A549 (cell line): ENCODE results near the gene CDK16. TPM values are rescaled to one million over a fixed set of nuclear protein-coding genes. Genes with fewer than 3 reads are reported as not detected.
"Not testable (repeated sequence)": the region's sequence is repeated elsewhere in the genome, so short reads cannot be mapped to it uniquely, and the experiment has no call there.

Experiments used
- ATAC-seq, 2 experiments: fragments of 200-7000 bp in 1 of 2; fragments of >200 bp in 1 of 2; cut with Nextera tagmentation in 1 of 2; cut with Tn5 transposase in 1 of 2; 3 replicates each; pipeline versions ENCODE4 v1.8.0 to v1.9.1; 2018 to 2020; ENCODE audit warnings: mild to moderate bottlenecking in 1 of 2, moderate library complexity in 1 of 2
- CTCF ChIA-PET: fragments of 300-600 bp; sonication (Branson Sonifier 250); formaldehyde crosslinking; extraction: SDS; loops from one replicate; lab custom pipeline; 2021; ENCODE audit warnings: antibody characterized with exemption, inconsistent platforms; lab: Yijun Ruan, JAX
- POLR2A ChIA-PET: fragments of 350-600 bp; formaldehyde crosslinking; extraction: SDS; loops from one replicate; lab custom pipeline; 2021; ENCODE audit warnings: antibody characterized with exemption, inconsistent platforms; lab: Yijun Ruan, JAX
- DNase-seq, 2 experiments: peaks; one replicate each; pipeline versions ENCODE4 v3.0.0 to v3.0.0-alpha.2; 2011 to 2016; ENCODE audit warnings: low read depth in 1 of 2, low spot score in 1 of 2
- FAIRE-seq: peaks from 2 replicates; lab custom pipeline; 2011; peaks lifted over from hg19 to GRCh38; lab: Jason Lieb, UNC
- H3K27ac ChIP-seq, 2 experiments: fragments of >200 bp; sonication (Bioruptor Twin); formaldehyde crosslinking; 3 replicates each; pipeline ENCODE4 v1.5.1; 2016 to 2017
- H3K4me1 ChIP-seq: fragments of >200 bp; sonication (Bioruptor Twin); formaldehyde crosslinking; 3 replicates; pipeline ENCODE4 v1.6.1; 2016
- H3K4me2 ChIP-seq: fragments of >200 bp; sonication (Bioruptor Twin); formaldehyde crosslinking; 3 replicates; pipeline ENCODE4 v1.6.1; 2016
- H3K4me3 ChIP-seq: fragments of >200 bp; sonication (Bioruptor Twin); formaldehyde crosslinking; 3 replicates; pipeline ENCODE4 v1.5.1; 2016
- H3K9me3 ChIP-seq: fragments of >200 bp; sonication (Bioruptor Twin); formaldehyde crosslinking; 3 replicates; pipeline ENCODE4 v1.6.1; 2016
- EHF ChIP-seq: fragments of 250-450 bp; sonication (Bioruptor Pico); IDR thresholded peaks from 2 replicates; pipeline ENCODE4 v1.5.0; 2020; ENCODE audit warnings: mild to moderate bottlenecking
- FOSB ChIP-seq: fragments of 250-450 bp; sonication (Bioruptor Pico); IDR thresholded peaks from 2 replicates; pipeline ENCODE4 v1.5.0; 2020; ENCODE audit warnings: mild to moderate bottlenecking, moderate library complexity
- FOSL2 ChIP-seq, 2 experiments: fragments of 450-650 bp in 1 of 2; fragments of >200 bp in 1 of 2; sonication (Bioruptor Twin) in 1 of 2; formaldehyde crosslinking; IDR thresholded peaks; 2 replicates each; pipeline versions ENCODE4 v1.5.0 to v1.6.1; 2016 to 2020; ENCODE audit warnings: mild to moderate bottlenecking in 1 of 2, moderate library complexity in 1 of 2
- JUNB ChIP-seq: fragments of >200 bp; sonication (Bioruptor Twin); formaldehyde crosslinking; IDR thresholded peaks from 2 replicates; pipeline ENCODE4 v1.6.1; 2016
- NPAS2 ChIP-seq: fragments of 250-450 bp; sonication (Bioruptor Pico); IDR thresholded peaks from 2 replicates; pipeline ENCODE4 v1.8.0; 2022; ENCODE audit warnings: mild to moderate bottlenecking, moderate library complexity, borderline replicate concordance
- NR3C1 ChIP-seq: fragments of >200 bp; sonication (Bioruptor Twin); formaldehyde crosslinking; IDR thresholded peaks from 3 replicates; pipeline ENCODE4 v1.6.1; 2017
- POLR2AphosphoS2 ChIP-seq: conservative IDR thresholded peaks from 2 replicates; pipeline ENCODE4 v1.6.1; 2012; ENCODE audit warnings: low read length, improper control_type of control experiment, inconsistent platforms
- RAD21 ChIP-seq, 2 experiments: fragments of >200 bp in 1 of 2; sonication (Bioruptor Twin) in 1 of 2; formaldehyde crosslinking in 1 of 2; IDR thresholded peaks in 1 of 2; conservative IDR thresholded peaks in 1 of 2; 2 replicates in 1 of 2; 3 replicates in 1 of 2; pipeline ENCODE4 v1.6.1; 2012 to 2018; ENCODE audit warnings: inconsistent platforms in 1 of 2
- RARB ChIP-seq: fragments of 250-450 bp; sonication (Bioruptor Pico); IDR thresholded peaks from 2 replicates; pipeline ENCODE4 v1.8.0; 2021; ENCODE audit warnings: mild to moderate bottlenecking, moderate library complexity
- RCOR1 ChIP-seq: fragments of 150-350 bp; IDR thresholded peaks from 2 replicates; pipeline ENCODE4 v1.6.1; 2014; ENCODE audit warnings: antibody characterized with exemption, low read length, low read depth
- REST ChIP-seq: fragments of 200-600 bp; sonication (generic); IDR thresholded peaks from 2 replicates; pipeline ENCODE4 v1.6.1; 2016; ENCODE audit warnings: antibody characterized with exemption, mild to moderate bottlenecking, moderate library complexity
- TP53 ChIP-seq: fragments of 250-450 bp; sonication (Bioruptor Pico); IDR thresholded peaks from 2 replicates; pipeline ENCODE4 v1.5.0; 2021; ENCODE audit warnings: mild to moderate bottlenecking, moderate library complexity
- USF2 ChIP-seq: fragments of 450-650 bp; IDR thresholded peaks from 2 replicates; pipeline ENCODE4 v1.6.1; 2014; ENCODE audit warnings: antibody characterized with exemption
- ZSCAN20 ChIP-seq: fragments of 250-450 bp; sonication (Bioruptor Pico); IDR thresholded peaks from 2 replicates; pipeline ENCODE4 v1.8.0; 2022; ENCODE audit warnings: mild to moderate bottlenecking, moderate library complexity
- WGBS: methylation state at CpG from one replicate; pipeline ENCODE4 v1.1.6; 2017; ENCODE audit errors: missing lambda C conversion rate; 5-methylcytosine and 5-hydroxymethylcytosine counted together
- polyA plus RNA-seq, 4 experiments: library from polyadenylated mRNA; depleted of rRNA in 3 of 4; stranded (reverse); fragments of >200 nt; fragmentation: RNase III in 1 of 4; extraction: RNeasy Plus Mini Kit Qiagen cat#74134 plus additional on column Dnase treatment in 1 of 4; gene quantifications; 2 replicates in 3 of 4; 3 replicates in 1 of 4; pipeline ENCODE4 v1.2.3, GENCODE V29; 2011 to 2017
- TF ChIP-seq, protein P1 (sequence below): fragments of 250-450 bp; sonication (Bioruptor Pico); IDR thresholded peaks from 2 replicates; pipeline ENCODE4 v1.5.0; 2020; ENCODE audit warnings: low read depth, mild to moderate bottlenecking, moderate library complexity
- TF ChIP-seq, protein P2 (sequence below): IDR thresholded peaks from 2 replicates; pipeline ENCODE4 v1.6.1; 2012; ENCODE audit warnings: low read depth, borderline replicate concordance

The CDK16 gene
- polyA plus RNA-seq, 2 of the 4 experiments (the other 2 are of a cell fraction), result 105 to 111 TPM

GRCh38 chrX:47248576-47248975 lies 30.1 kb downstream of the CDK16 start:
- POLR2A ChIA-PET, result no interaction called here
- Histone ChIP-seq H3K9me3 (no peaks in the 10 kb centered on the region), H3K4me1 (no peaks in the 10 kb centered on the region), H3K27ac (no peak overlapping the region), H3K4me2 (no peak overlapping the region), H3K4me3 (no peak overlapping the region)
- no peak for TF ChIP-seq USF2
- TF ChIP-seq EHF, result no peak
- no peak for TF ChIP-seq RCOR1
- TF ChIP-seq REST, result no peak
- no peak for TF ChIP-seq POLR2AphosphoS2
- TF ChIP-seq RARB (CRISPR knock-in tag), result no peak
- FAIRE-seq (peak; percentile 90), DNase-seq (no peak), ATAC-seq (no peak)
- 91% methylated on average over 6 of the region's 6 CpGs for WGBS
- CTCF ChIA-PET, result no interaction called here

- H3K4me1 ChIP-seq, result no peaks in the 10 kb centered on the region
- H3K4me2 ChIP-seq, result no peak overlapping the region
- ATAC-seq (no peak), DNase-seq (no peak), FAIRE-seq (no peak)
- 94% methylated on average over 6 of the region's 6 CpGs for WGBS
- H3K4me3 ChIP-seq, result no peak overlapping the region
- CTCF ChIA-PET, result no interaction called here
- POLR2A ChIA-PET, result interaction anchor here (1.2 kb wide), 1 partner anchor 16 kb away, joined by 4 read pairs; no protein-coding TSS in a partner anchor
- no peaks in the 10 kb centered on the region for H3K9me3 ChIP-seq
- TF ChIP-seq ZSCAN20 (no peak), TP53 (no peak), NPAS2 (CRISPR knock-in tag) (no peak), RAD21 (conservative IDR thresholded peaks at IDR 0.05 in 1 of 2, IDR thresholded peaks at IDR 0.05 in 1 of 2) (no peak), NR3C1 (no peak), FOSB (CRISPR knock-in tag) (no peak)
- TF ChIP-seq, protein P1, sequence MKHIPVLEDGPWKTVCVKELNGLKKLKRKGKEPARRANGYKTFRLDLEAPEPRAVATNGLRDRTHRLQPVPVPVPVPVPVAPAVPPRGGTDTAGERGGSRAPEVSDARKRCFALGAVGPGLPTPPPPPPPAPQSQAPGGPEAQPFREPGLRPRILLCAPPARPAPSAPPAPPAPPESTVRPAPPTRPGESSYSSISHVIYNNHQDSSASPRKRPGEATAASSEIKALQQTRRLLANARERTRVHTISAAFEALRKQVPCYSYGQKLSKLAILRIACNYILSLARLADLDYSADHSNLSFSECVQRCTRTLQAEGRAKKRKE, result no peak
- TF ChIP-seq, all 56 proteins: peak for 0
- no peak overlapping the region for H3K27ac ChIP-seq
Observed at GRCh38 chrX:47250017-47250347, 31.5 kb downstream of the CDK16 start.

GRCh38 chrX:47257620-47258019 lies 39.1 kb downstream of the CDK16 start:
- H3K27ac ChIP-seq, CTCF ChIA-PET, H3K4me1 ChIP-seq, H3K4me3 ChIP-seq, H3K9me3 ChIP-seq, H3K4me2 ChIP-seq, DNase-seq, FAIRE-seq, POLR2A ChIA-PET, ATAC-seq: not testable (repeated sequence)
- 80% methylated on average over 12 of the region's 12 CpGs for WGBS

DNA sequence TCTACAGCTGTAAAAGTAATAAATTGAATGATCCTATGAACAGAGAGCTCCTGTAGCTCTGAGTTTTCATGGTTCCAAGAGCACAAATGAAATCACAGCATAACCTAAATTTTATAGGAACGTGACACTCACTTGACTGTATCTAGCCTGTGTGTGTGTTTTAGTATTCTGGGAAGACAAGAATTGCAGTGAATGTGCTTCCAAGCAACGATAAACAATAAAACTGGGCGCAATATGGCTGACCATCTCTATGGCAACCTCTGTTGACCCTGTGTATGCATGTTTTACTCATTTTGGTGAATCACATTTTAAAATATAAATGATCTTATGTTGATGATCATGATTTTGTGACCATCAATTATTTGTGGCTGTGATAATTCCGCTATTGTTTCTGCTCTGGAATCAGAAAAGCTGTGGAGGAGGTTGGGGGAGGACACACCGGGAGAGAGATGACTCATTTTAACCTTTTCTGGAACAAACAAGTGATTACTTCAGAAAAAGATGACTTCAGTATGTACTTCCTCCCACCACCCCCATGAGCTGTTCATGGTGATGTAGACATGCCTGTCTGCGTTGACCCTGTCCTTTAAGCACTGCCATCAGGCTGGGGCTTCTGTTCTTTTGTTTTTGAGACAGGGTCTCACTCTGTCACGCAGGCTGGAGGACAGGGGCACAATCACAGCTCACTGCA lies 46.1 kb downstream of the CDK16 start:
- Histone ChIP-seq H3K9me3 (no peaks in the 10 kb centered on the region), H3K4me3 (no peak overlapping the region), H3K4me1 (peaks cover 13% of the 10 kb centered on the region), H3K27ac (peak overlapping the region; percentile 53 to 72; a peak in 5 of 6 replicates), H3K4me2 (peak overlapping the region; percentile 51)
- ChIA-PET POLR2A (interaction anchor here (0.6 to 1.1 kb wide), 2 partner anchors 31 to 47 kb away, joined by 4 read pairs; no protein-coding TSS in a partner anchor), CTCF (interaction anchor here (1.0 kb wide), 1 partner anchor 20 kb away, joined by 6 read pairs; no protein-coding TSS in a partner anchor)
- FAIRE-seq (no peak), DNase-seq (peak; percentile 25 to 62), ATAC-seq (peak; percentile 84 to 92)
- WGBS, result 34% methylated on average over 7 of the region's 7 CpGs
- TF ChIP-seq, protein P2, sequence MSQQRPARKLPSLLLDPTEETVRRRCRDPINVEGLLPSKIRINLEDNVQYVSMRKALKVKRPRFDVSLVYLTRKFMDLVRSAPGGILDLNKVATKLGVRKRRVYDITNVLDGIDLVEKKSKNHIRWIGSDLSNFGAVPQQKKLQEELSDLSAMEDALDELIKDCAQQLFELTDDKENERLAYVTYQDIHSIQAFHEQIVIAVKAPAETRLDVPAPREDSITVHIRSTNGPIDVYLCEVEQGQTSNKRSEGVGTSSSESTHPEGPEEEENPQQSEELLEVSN, result no peak
- TF ChIP-seq FOSL2 (IDR thresholded peaks at IDR 0.05) (no peak), FOSL2 (CRISPR knock-in tag; IDR thresholded peaks at IDR 0.05) (peak; percentile 78), JUNB (0 out of 2 replicates have a peak, but pooled peaks have one; percentile 13)
